GM18526 (cell line): Measurements from ENCODE around the gene VPS51.

Experiments
- POLR2A ChIP-seq: IDR thresholded peaks from 3 replicates; pipeline ENCODE4 v1.6.1; 2011; ENCODE audit not compliant: insufficient read length; ENCODE audit errors: extremely low read depth

The VPS51 gene

GRCh38 chr11:65111744-65112545 is 15.9 kb downstream of the VPS51 start, which contains the start of gene TM7SF2:
Gene TM7SF2 (plus strand): TSS chr11:65111872. CDS start chr11:65112016, 144 bp downstream.
- peak; percentile 96 for TF ChIP-seq POLR2A

GRCh38 chr11:65112546-65113360 is 16.7 kb downstream of the VPS51 start:
- TF ChIP-seq POLR2A = peak; percentile 31

GRCh38 chr11:65113361-65113756 is 17.3 kb downstream of the VPS51 start:
- no peak for TF ChIP-seq POLR2A

- TF ChIP-seq POLR2A = no peak
Measured at GRCh38 chr11:65113839-65114238, 17.8 kb downstream of the VPS51 start.

- no peak for TF ChIP-seq POLR2A
Measured at GRCh38 chr11:65114538-65115171, 18.6 kb downstream of the VPS51 start.

GRCh38 chr11:65115361-65116082 is 19.5 kb downstream of the VPS51 start:
- no peak for TF ChIP-seq POLR2A

- no peak for TF ChIP-seq POLR2A
Measured at GRCh38 chr11:65116370-65117205, 20.6 kb downstream of the VPS51 start.

- peak; percentile 75 for TF ChIP-seq POLR2A
Measured at GRCh38 chr11:65117206-65118096, 21.4 kb downstream of the VPS51 start, which contains the start of gene ZNHIT2. Gene ZNHIT2 (minus strand): TSS chr11:65117701. CDS start chr11:65117653, 48 bp downstream.

- TF ChIP-seq POLR2A = no peak
Measured at GRCh38 chr11:65118097-65118837, 22.3 kb downstream of the VPS51 start.

- TF ChIP-seq POLR2A = no peak
Measured at GRCh38 chr11:65119670-65119995, 23.6 kb downstream of the VPS51 start.

- TF ChIP-seq POLR2A = no peak
Measured at GRCh38 chr11:65120831-65121230, 24.8 kb downstream of the VPS51 start.

- no peak for TF ChIP-seq POLR2A
Measured at GRCh38 chr11:65121447-65121864, 25.4 kb downstream of the VPS51 start.
